Measurements from ENCODE around the gene GPS2. TPM values are rescaled to one million over a fixed set of nuclear protein-coding genes. Genes with fewer than 3 reads are reported as not detected.

The GPS2 gene
- total RNA-seq, 2 experiments from 2014 or later: 85.9 to 105 TPM

DNA sequence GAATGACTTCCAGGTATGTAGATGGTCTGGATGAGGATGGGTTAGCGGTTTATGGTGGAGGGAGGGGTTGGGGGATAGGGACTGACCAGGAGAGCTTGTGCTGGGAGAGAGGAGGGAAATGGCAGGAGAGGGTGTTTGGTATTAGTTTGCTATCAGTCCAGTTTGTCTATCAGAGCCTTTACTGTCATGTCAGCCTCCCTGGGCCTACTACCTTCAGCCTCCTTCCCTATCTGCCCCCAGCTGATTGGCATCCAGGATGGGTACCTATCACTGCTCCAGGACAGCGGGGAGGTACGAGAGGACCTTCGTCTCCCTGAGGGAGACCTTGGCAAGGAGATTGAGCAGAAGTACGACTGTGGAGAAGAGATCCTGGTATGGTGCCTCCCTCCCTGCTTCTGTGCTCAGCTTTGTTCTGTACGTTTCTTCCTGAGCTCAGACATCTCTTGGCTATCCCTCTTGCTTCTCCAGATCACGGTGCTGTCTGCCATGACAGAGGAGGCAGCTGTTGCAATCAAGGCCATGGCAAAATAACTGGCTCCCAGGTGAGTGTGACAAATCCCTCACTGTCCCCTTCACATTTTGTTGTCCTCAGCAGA, 4.0 kb downstream of the GPS2 start:
- DNase-seq: no peak
- Mint-ChIP-seq H3K27ac (no peak overlapping the region), H3K4me3 (peak overlapping the region; percentile 96), H3K27me3 (no peaks in the 10 kb centered on the region), H3K9me3 (no peaks in the 10 kb centered on the region), H3K4me1 (peaks cover 63% of the 10 kb centered on the region), H3K36me3 (ENCODE audit: low read depth) (peaks cover 62% of the 10 kb centered on the region)
- POLR2A ChIA-PET: no interaction called here
- CTCF ChIA-PET: interaction anchor here (0.7 to 1.8 kb wide), 5 partner anchors 10 to 249 kb away, joined by 3 to 6 read pairs (median 4); no protein-coding TSS in a partner anchor

DNA sequence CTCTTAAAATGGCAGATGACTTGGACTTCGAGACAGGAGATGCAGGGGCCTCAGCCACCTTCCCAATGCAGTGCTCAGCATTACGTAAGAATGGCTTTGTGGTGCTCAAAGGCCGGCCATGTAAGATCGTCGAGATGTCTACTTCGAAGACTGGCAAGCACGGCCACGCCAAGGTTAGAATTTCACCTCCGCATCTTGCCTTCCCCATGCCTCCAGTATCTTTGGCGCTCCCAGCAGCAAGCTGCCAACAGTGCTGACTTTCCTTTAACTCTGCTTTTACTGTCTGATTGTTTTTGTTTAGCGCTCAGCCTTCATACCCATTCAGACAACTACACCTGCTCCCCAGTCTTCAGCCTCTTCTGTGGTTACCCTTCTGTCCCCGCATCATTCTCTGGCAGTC, 5.5 kb downstream of the GPS2 start:
- H3K27me3 Mint-ChIP-seq: no peaks in the 10 kb centered on the region
- H3K4me3 Mint-ChIP-seq: peak overlapping the region; percentile 96
- POLR2A ChIA-PET: interaction anchor here (0.5 to 0.6 kb wide), 2 partner anchors 64 to 139 kb away, joined by 3 to 5 read pairs; no protein-coding TSS in a partner anchor
- CTCF ChIA-PET: interaction anchor here (1.1 to 1.8 kb wide), 4 partner anchors 12 to 25 kb away, joined by 3 to 6 read pairs (median 4); no protein-coding TSS in a partner anchor
- peaks cover 61% of the 10 kb centered on the region for H3K4me1 Mint-ChIP-seq
- no peaks in the 10 kb centered on the region for H3K9me3 Mint-ChIP-seq
- H3K36me3 Mint-ChIP-seq (ENCODE audit: low read depth): peaks cover 58% of the 10 kb centered on the region
- no peak for DNase-seq
- H3K27ac Mint-ChIP-seq: peak overlapping the region; percentile 99

DNA sequence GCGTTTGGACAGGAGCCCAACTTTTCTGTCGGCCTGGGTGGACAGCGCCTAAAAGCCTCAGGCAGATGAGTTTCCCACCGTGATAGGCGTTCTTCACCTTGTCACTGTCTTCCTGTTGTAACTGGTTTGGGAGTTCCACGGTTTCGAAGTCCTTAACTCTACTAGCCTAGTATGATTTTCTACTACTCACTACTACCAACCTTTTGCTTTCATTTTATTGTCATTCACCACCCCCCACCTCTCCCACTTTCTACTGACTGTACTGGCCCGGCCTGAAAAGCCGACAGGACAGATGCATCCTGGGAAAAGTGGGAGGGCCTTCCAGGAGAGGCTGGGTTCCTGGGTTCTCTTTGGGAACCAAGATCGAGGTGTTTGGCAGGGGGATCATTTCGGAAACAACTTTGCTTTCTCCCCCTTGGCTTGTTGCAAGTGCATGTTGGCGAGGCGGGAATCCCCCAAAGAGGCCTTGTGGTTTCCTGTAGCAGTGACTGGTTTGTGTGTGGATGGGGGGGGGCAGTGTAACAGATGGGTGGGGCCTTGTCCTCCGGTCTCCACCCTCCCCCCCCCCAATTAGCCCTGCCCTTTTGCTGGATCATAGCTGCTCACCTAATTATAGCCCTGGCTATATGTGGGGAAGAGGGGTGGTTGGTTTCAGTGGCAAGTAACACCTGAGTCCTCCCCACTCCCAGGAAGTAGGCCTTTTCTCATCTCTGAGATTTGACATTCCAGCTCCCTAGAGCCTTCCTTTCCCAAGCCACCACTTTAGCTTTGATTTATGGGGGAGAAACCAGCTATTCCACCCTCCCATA, 6.3 kb downstream of the GPS2 start:
- peak; percentile 89 for DNase-seq
- ChIA-PET POLR2A (interaction anchor here (0.6 kb wide), 1 partner anchor 64 kb away, joined by 5 read pairs; no protein-coding TSS in a partner anchor), CTCF (interaction anchor here (1.0 to 1.8 kb wide), 4 partner anchors 12 to 88 kb away, joined by 3 to 6 read pairs (median 3); no protein-coding TSS in a partner anchor)
- peaks cover 53% of the 10 kb centered on the region for H3K4me1 Mint-ChIP-seq
- no peaks in the 10 kb centered on the region for H3K27me3 Mint-ChIP-seq
- H3K9me3 Mint-ChIP-seq: no peaks in the 10 kb centered on the region
- peak overlapping the region; percentile 96 for H3K4me3 Mint-ChIP-seq
- H3K27ac Mint-ChIP-seq: peak overlapping the region; percentile 99
- H3K36me3 Mint-ChIP-seq (ENCODE audit: low read depth): peaks cover 52% of the 10 kb centered on the region

DNA sequence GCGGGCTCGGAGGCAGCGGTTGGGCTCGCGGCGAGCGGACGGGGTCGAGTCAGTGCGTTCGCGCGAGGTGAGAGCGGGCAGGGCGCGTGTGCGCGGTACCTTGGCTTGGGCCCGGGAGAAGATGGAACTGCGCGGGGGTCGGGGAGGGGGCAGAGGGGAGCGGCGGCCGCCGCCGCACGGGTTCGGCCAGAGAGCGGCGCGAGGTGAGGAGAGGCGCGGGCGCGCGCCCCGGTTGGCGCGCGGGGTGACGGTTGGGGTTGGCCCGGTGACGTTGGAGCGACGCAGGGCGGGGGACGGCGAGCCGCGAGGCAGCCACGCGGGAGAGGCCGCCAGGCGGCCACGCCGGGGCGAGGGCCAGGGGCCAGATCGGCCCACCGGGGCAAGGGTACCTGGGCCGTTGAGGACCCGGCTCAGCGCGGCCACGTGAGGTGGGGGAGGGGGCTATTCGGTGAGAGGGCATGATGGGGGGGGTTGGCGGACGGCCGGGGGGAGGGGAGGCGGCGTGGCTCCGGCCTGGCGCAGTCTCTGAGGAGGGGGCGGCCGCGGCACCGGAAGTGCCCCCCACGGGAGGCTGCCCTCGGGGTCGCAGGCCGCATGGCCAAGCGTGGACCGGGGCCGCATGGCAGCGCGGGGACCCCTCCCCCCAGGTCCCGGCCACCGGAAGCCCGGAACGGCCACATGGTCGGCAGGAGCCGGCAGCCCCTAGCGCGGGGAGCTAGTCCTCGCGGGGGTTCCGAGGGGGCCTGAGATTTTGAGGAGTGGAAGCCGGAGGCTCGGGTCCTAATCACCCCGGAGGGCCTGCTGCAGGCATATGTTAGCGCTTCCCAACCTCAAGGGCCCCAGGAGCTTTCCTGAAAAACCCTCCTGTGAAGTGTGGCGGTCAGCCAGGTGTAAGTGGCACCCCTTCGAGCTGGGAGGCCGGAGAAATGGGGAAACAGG, 7.2 kb downstream of the GPS2 start:
- Mint-ChIP-seq H3K27ac (peak overlapping the region; percentile 99), H3K27me3 (no peaks in the 10 kb centered on the region), H3K36me3 (ENCODE audit: low read depth) (peaks cover 44% of the 10 kb centered on the region), H3K9me3 (no peaks in the 10 kb centered on the region), H3K4me1 (peaks cover 45% of the 10 kb centered on the region), H3K4me3 (peak overlapping the region; percentile 96)
- CTCF ChIA-PET: interaction anchor here (1.0 to 1.8 kb wide), 4 partner anchors 11 to 87 kb away, joined by 3 to 6 read pairs (median 3); no protein-coding TSS in a partner anchor
- POLR2A ChIA-PET: no interaction called here
- DNase-seq: peak; percentile 56

DNA sequence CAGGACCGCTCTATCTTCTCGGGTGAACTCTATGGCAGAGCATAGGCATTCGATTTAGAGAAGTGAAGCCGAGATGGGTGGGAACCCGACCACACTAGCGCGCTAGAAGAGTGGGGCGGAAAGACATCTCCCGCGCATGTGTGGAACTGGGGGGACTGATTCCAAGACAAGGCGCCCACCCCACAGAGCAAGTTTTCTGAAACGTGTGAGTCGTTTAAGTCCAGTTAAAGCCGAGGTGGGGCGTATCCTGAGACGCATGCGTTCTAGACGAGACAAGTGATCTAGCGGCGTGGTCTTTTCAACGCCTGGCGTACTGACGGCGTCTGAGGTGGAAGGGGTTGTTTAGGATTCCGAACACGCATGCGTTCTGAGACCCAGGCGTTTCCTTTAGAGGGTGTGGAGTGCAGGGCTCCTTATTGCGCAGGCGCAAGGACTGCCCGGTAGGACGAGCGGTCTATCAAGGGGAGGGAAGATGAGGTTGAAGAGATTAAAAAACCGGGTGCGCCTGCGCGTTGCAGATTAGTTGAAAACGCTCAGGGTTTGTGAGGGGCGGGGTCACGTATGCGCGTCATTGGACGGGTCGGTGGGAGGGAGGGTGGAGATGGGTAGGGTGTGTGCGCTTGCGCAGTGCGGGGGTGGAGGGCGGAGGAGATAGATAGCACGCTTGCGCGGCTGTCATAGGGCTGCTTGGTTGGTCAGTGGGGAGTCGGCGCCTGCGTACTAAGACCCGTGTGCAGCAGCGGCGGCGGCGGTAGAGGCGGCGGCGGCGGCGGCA, 8.1 kb downstream of the GPS2 start, which contains the start of gene EIF5A:
Gene EIF5A (plus strand): TSS at position 718 of the 775 bp plus-strand sequence. CDS start 2,008 bp downstream, outside the sequence.
- Mint-ChIP-seq H3K4me1 (peaks cover 38% of the 10 kb centered on the region), H3K27me3 (no peaks in the 10 kb centered on the region), H3K36me3 (ENCODE audit: low read depth) (peaks cover 35% of the 10 kb centered on the region), H3K4me3 (peak within 1 kb of the TSS; percentile 96), H3K27ac (peak within 1 kb of the TSS; percentile 99), H3K9me3 (no peaks in the 10 kb centered on the region)
- peak; percentile 100 for DNase-seq
- ChIA-PET CTCF (no interaction called here), POLR2A (no interaction called here)

DNA sequence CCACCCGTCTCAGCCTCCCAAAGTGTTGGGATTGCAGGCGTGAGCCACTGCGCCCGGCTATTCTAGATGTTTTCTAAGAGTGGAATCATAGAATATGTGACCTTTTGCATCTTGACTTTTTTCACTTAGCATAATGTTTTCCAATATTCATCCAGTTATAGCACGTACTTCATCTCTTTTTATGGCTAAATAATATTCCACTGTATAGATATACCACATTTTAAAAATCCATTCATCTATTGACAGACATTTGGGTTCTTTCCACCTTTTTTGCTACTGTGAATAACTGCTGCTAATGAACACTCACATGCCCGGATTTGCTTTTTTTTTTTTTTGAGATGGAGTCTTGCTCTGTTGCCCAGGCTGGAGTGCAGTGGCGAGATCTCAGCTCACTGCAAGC, 11.0 kb downstream of the GPS2 start:
- H3K27me3 Mint-ChIP-seq: peaks cover 8% of the 10 kb centered on the region
- H3K27ac Mint-ChIP-seq: no peak overlapping the region
- CTCF ChIA-PET: interaction anchor here (0.6 to 2.8 kb wide), 3 partner anchors 8 to 18 kb away, joined by 8 to 14 read pairs (median 11); no protein-coding TSS in a partner anchor
- no peak for DNase-seq
- POLR2A ChIA-PET: interaction anchor here (0.6 kb wide), 1 partner anchor 15 kb away, joined by 3 read pairs; no protein-coding TSS in a partner anchor
- H3K4me3 Mint-ChIP-seq: no peak overlapping the region
- peaks cover 12% of the 10 kb centered on the region for H3K4me1 Mint-ChIP-seq
- H3K36me3 Mint-ChIP-seq (ENCODE audit: low read depth): peaks cover 10% of the 10 kb centered on the region
- H3K9me3 Mint-ChIP-seq: no peaks in the 10 kb centered on the region

DNA sequence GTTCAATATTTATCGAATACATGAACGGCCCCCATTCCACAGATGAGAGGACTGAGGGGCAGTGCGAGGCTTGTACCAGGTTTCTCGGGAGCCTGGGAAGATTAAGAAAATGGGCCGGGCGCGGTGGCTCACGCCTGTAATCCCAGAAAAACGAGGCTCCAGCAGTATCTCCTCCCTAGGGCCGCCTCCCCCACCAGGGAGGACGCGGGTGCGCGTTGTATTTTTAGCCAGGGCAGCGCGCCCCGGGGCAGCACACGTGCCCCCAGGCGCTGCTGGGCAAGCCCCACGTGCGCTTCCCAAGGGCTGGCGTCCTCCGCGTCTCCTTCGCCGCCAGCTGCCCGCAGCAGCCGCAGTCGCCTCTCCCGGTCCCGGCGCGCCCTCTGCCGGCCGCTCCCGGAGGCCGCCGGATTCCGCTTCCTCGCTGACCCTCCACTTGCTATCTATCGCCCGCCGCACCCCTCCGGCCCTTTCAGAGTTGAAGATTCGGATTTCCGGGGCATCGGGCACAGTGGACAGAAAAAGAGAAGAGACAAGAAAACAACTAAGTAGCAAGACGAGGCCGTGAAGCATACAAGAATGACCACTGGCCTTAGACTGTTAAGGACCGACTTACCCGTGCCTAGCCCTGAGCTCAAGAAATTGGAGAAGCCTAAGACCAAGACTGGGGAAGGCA, 18.8 kb downstream of the GPS2 start:
- Mint-ChIP-seq H3K4me3 (peak overlapping the region; percentile 19), H3K4me1 (peaks cover 26% of the 10 kb centered on the region), H3K36me3 (ENCODE audit: low read depth) (no peaks in the 10 kb centered on the region), H3K9me3 (no peaks in the 10 kb centered on the region), H3K27me3 (peaks cover 42% of the 10 kb centered on the region), H3K27ac (no peak overlapping the region)
- peak; percentile 62 for DNase-seq
- CTCF ChIA-PET: interaction anchor here (0.6 to 5.9 kb wide), 25 partner anchors 9 to 250 kb away, joined by 3 to 48 read pairs (median 4); partner anchors contain the start of genes ACADVL, ASGR1, CTDNEP1 and DLG4
- POLR2A ChIA-PET: no interaction called here

DNA sequence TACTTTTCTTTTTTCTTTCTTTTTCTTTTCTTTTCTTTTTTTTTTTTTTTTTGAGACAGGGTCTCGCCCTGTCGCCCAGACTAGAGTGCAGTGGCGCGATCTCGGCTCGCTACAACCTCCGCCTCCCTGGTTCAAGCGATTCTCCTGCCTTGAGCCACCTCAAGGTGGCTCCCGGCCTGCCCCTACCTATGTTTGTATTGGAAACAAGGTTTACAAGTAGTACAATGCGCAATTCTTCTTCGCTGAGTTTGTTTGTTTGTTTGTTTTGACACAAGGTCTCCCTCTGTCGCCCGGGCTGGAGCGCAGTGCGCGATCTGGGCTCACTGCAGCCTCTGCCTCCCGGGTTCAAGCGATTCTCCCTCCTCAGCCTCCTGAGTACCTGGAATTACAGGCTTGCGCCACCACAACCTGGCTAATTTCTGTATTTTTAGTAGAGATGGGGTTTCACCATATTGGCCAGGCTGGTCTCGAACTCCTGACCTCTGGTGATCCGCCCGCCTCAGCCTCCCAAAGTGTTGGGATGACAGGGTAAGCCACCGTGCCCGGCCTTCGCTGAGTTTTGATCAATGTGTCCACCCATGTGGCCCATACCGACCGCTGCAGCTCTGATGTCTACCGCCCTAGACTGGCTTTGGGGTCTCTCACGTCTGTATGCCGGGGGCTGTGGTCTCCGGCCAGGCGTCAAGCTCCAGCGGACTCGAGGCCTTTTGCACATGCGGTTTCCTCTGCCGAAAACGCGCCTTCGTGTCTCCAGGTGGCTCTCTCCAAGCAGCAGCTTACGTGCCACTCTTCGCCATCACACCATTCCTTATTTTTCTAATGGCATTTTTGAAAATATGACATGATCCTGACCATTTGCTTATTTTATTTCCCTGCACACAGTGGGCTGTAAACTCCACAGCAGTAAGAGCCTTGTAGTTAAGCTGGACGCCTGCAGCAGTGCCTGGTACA, 19.7 kb downstream of the GPS2 start:
- Mint-ChIP-seq H3K9me3 (no peaks in the 10 kb centered on the region), H3K27ac (peak overlapping the region; percentile 85), H3K27me3 (peaks cover 45% of the 10 kb centered on the region), H3K4me3 (peak overlapping the region; percentile 73), H3K36me3 (ENCODE audit: low read depth) (no peaks in the 10 kb centered on the region), H3K4me1 (peaks cover 26% of the 10 kb centered on the region)
- ChIA-PET CTCF (interaction anchor here (0.6 to 5.9 kb wide), 23 partner anchors 10 to 249 kb away, joined by 3 to 48 read pairs (median 4); partner anchors contain the start of genes ACADVL, ASGR1, CTDNEP1 and DLG4), POLR2A (no interaction called here)
- no peak for DNase-seq

DNA sequence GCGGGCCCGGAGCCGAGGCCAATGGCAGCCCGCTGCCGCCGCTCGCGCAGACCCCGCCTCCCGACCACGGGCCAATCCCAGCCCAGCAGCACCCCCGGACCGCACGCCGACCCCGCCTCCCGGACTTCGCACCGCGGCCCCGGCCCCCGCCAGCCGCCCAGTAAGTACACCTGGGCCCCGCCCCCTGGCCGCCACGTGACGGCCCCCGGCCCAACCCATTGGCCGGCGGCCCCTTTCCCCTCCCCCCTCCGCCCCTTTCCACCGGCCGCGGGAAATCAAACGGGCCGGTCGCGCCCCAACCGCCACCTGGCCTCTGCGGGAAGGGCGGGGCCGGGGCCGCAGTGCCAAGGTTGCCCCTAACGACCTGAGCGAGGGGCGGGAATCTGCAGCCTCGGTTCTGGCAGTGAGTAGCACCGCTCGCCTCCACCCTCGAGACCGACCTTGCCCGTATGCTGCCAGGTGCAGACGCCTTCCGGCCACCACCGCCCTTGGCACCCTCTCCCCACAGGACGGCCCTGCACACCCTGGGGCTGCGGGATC, 20.5 kb downstream of the GPS2 start, which contains the start of gene YBX2:
Gene YBX2 (minus strand): TSS at position 26 of the 540 bp plus-strand sequence. CDS start 139 bp downstream, outside the sequence.
- ChIA-PET POLR2A (no interaction called here), CTCF (no interaction called here)
- Mint-ChIP-seq H3K27me3 (peaks cover 40% of the 10 kb centered on the region), H3K36me3 (ENCODE audit: low read depth) (no peaks in the 10 kb centered on the region), H3K4me3 (peak within 1 kb of the TSS; percentile 73), H3K9me3 (no peaks in the 10 kb centered on the region), H3K27ac (peak within 1 kb of the TSS; percentile 85), H3K4me1 (peaks cover 26% of the 10 kb centered on the region)
- peak; percentile 72 for DNase-seq

All from activated CD4-positive, alpha-beta T cell treated with anti-CD3 and anti-CD28 coated beads, Interleukin-2, amount 10 ng/mL, durations not matched to agents 7 days and 5 days (primary cell).